BJ (cell line): ENCODE results near the gene SMC5. TPM values are rescaled to one million over a fixed set of nuclear protein-coding genes. Genes with fewer than 3 reads are reported as not detected.

Experiments used
- CTCF ChIA-PET: fragments of 350-600 bp; formaldehyde crosslinking; extraction: SDS; loops from one replicate; lab custom pipeline; 2021; ENCODE audit warnings: antibody characterized with exemption, inconsistent platforms; lab: Yijun Ruan, JAX
- POLR2A ChIA-PET: fragments of 300-600 bp; sonication (Branson Sonifier 250); formaldehyde crosslinking; extraction: SDS; loops from one replicate; lab custom pipeline; 2021; ENCODE audit warnings: antibody characterized with exemption; lab: Charles Lee
- DNase-seq: peaks from one replicate; pipeline ENCODE4 v3.0.0-alpha.2; 2011; ENCODE audit warnings: low read depth
- H3K27me3 ChIP-seq: 2 replicates; pipeline ENCODE4 v1.6.0; 2011; ENCODE audit warnings: low read length; ENCODE audit not compliant: control insufficient read depth, insufficient read depth
- H3K36me3 ChIP-seq: 2 replicates; pipeline ENCODE4 v1.5.1; 2011; ENCODE audit warnings: low read length; ENCODE audit not compliant: control insufficient read depth, insufficient read depth
- H3K4me3 ChIP-seq: 2 replicates; pipeline ENCODE4 v1.5.1; 2011; ENCODE audit warnings: low read depth, mild to moderate bottlenecking, control low read depth, low read length
- CTCF ChIP-seq: IDR thresholded peaks from 2 replicates; pipeline ENCODE4 v1.5.1; 2011; ENCODE audit warnings: low read depth, mild to moderate bottlenecking, control low read depth, inconsistent platforms, low read length, moderate library complexity; ENCODE audit not compliant: insufficient read depth
- polyA plus RNA-seq: library from polyadenylated mRNA; depleted of rRNA; stranded (reverse); fragments of >200 nt; gene quantifications from 2 replicates; pipeline ENCODE4 v1.2.3, GENCODE V29; 2011

The SMC5 gene
- polyA plus RNA-seq, 1 experiment = 7.9 TPM

- TF ChIP-seq CTCF = no peak
- H3K4me3 ChIP-seq = no peak overlapping the region
- DNase-seq = no peak
- ChIA-PET CTCF (interaction anchor here (0.9 kb wide), 1 partner anchor 39 kb away, joined by 5 read pairs; no protein-coding TSS in a partner anchor), POLR2A (no interaction called here)
- no peaks in the 10 kb centered on the region for H3K27me3 ChIP-seq
- H3K36me3 ChIP-seq = peaks cover 6% of the 10 kb centered on the region
Measured at GRCh38 chr9:70262948-70263347, 4.2 kb downstream of the SMC5 start.

- no peak for TF ChIP-seq CTCF
- no peaks in the 10 kb centered on the region for H3K27me3 ChIP-seq
- ChIA-PET CTCF (interaction anchor here (0.9 kb wide), 1 partner anchor 39 kb away, joined by 5 read pairs; no protein-coding TSS in a partner anchor), POLR2A (interaction anchor here (0.6 kb wide), 1 partner anchor 361 kb away, joined by 5 read pairs; no protein-coding TSS in a partner anchor)
- DNase-seq = no peak
- H3K4me3 ChIP-seq = no peak overlapping the region
- H3K36me3 ChIP-seq = peaks cover 6% of the 10 kb centered on the region
Measured at GRCh38 chr9:70263421-70263820, 4.6 kb downstream of the SMC5 start.

GRCh38 chr9:70278305-70278704 lies 19.5 kb downstream of the SMC5 start:
- CTCF ChIA-PET = no interaction called here

GRCh38 chr9:70283848-70284247 lies 25.1 kb downstream of the SMC5 start:
- no peaks in the 10 kb centered on the region for H3K27me3 ChIP-seq
- ChIA-PET CTCF (no interaction called here), POLR2A (no interaction called here)
- TF ChIP-seq CTCF = no peak
- H3K36me3 ChIP-seq = peaks cover 3% of the 10 kb centered on the region
- DNase-seq = no peak
- no peak overlapping the region for H3K4me3 ChIP-seq

More at GRCh38 chr9:70278305-70278704, 19.5 kb downstream of the SMC5 start:
- POLR2A ChIA-PET = no interaction called here
- peaks cover 3% of the 10 kb centered on the region for H3K36me3 ChIP-seq
- TF ChIP-seq CTCF = no peak
- no peak overlapping the region for H3K4me3 ChIP-seq
- DNase-seq = no peak
- no peaks in the 10 kb centered on the region for H3K27me3 ChIP-seq

- no peak for TF ChIP-seq CTCF
- no peak overlapping the region for H3K4me3 ChIP-seq
- DNase-seq = peak; percentile 51
- CTCF ChIA-PET = interaction anchor here (0.6 to 1.3 kb wide), 2 partner anchors 9 to 1432 kb away, joined by 3 to 5 read pairs; no protein-coding TSS in a partner anchor
- H3K36me3 ChIP-seq = peaks cover 3% of the 10 kb centered on the region
- H3K27me3 ChIP-seq = no peaks in the 10 kb centered on the region
- POLR2A ChIA-PET = no interaction called here
Measured at GRCh38 chr9:70285246-70285645, 26.5 kb downstream of the SMC5 start.
